GM12891 (cell line): ENCODE data around the gene HMG20A.

Experiments
- POLR2A ChIP-seq: IDR thresholded peaks from 2 replicates; pipeline ENCODE4 v1.6.1; 2011; ENCODE audit warnings: low read depth, low read length, control low read depth
- POLR2AphosphoS5 ChIP-seq: IDR thresholded peaks from 2 replicates; pipeline ENCODE4 v1.6.1; 2011; ENCODE audit warnings: low read depth, low read length, control low read depth
- TAF1 ChIP-seq: IDR thresholded peaks from 2 replicates; pipeline ENCODE4 v1.6.1; 2011; ENCODE audit warnings: low read depth, low read length, control low read depth

GRCh38 chr15:77507911-77508310 lies 87.2 kb downstream of the HMG20A start:
- TF ChIP-seq POLR2A (no peak), POLR2AphosphoS5 (no peak), TAF1 (no peak)
